HEK293 (cell line): ENCODE measurements around the gene PTPRG.

ENCODE experiments used
- CTCF ChIA-PET: fragments of 350-600 bp; formaldehyde crosslinking; extraction: SDS; loops from one replicate; lab custom pipeline; 2021; ENCODE audit warnings: antibody characterized with exemption; lab: Yijun Ruan, JAX
- POLR2A ChIA-PET: fragments of 300-600 bp; formaldehyde crosslinking; extraction: SDS; loops from one replicate; lab custom pipeline; 2020; ENCODE audit warnings: antibody characterized with exemption, inconsistent platforms; lab: Yijun Ruan, JAX
- H3K27ac ChIP-seq: fragments of 200-500 bp; sonication (Bioruptor generic); 2 replicates; pipeline ENCODE4 v1.5.1; 2014; ENCODE audit warnings: low read depth, low read length, control low read depth, inconsistent platforms; ENCODE audit errors: extremely low read depth
- H3K36me3 ChIP-seq, 2 experiments: fragments of 200-500 bp in 1 of 2; sonication (Bioruptor generic) in 1 of 2; 1 replicate in 1 of 2; 2 replicates in 1 of 2; pipeline ENCODE4 v1.5.1; 2014 to 2017; ENCODE audit warnings: inconsistent platforms in 2 of 2, low read length in 2 of 2; ENCODE audit not compliant: control insufficient read depth in 2 of 2, insufficient read depth in 1 of 2
- H3K4me1 ChIP-seq: fragments of 200-500 bp; sonication (Bioruptor generic); 2 replicates; pipeline ENCODE4 v1.5.1; 2014; ENCODE audit warnings: mild to moderate bottlenecking, low read length, inconsistent platforms; ENCODE audit not compliant: control insufficient read depth, insufficient read depth
- H3K4me3 ChIP-seq: 2 replicates; pipeline ENCODE4 v1.5.1; 2011; ENCODE audit warnings: low read depth, mild to moderate bottlenecking, control low read depth, low read length, moderate library complexity
- H3K9me3 ChIP-seq: fragments of 200-500 bp; sonication (Bioruptor generic); 2 replicates; pipeline ENCODE4 v1.5.1; 2014; ENCODE audit warnings: low read depth, low read length, inconsistent platforms; ENCODE audit not compliant: control insufficient read depth, insufficient read depth
- EGR2 ChIP-seq: fragments of 450-650 bp; formaldehyde crosslinking; IDR thresholded peaks from 2 replicates; pipeline ENCODE4 v1.5.1; 2016; ENCODE audit warnings: low read depth, missing biosample characterization, missing genetic modification characterization
- GLIS1 ChIP-seq: fragments of 450-650 bp; formaldehyde crosslinking; IDR thresholded peaks from 2 replicates; pipeline ENCODE4 v1.5.1; 2016; ENCODE audit warnings: missing biosample characterization, missing genetic modification characterization
- GLIS2 ChIP-seq: fragments of 450-650 bp; formaldehyde crosslinking; IDR thresholded peaks from 2 replicates; pipeline ENCODE4 v1.5.1; 2016; ENCODE audit warnings: missing biosample characterization, missing genetic modification characterization
- HOXD13 ChIP-seq: sonication (generic); formaldehyde crosslinking; IDR thresholded peaks from 2 replicates; pipeline ENCODE4 v1.8.0; 2022; ENCODE audit warnings: missing genetic modification reagents, borderline replicate concordance
- PRDM4 ChIP-seq: fragments of 450-650 bp; formaldehyde crosslinking; IDR thresholded peaks from 2 replicates; pipeline ENCODE4 v1.5.1; 2017; ENCODE audit warnings: missing biosample characterization, missing genetic modification characterization
- SCRT1 ChIP-seq: fragments of 450-650 bp; formaldehyde crosslinking; IDR thresholded peaks from 2 replicates; pipeline ENCODE4 v1.5.1; 2016; ENCODE audit warnings: missing biosample characterization, missing genetic modification characterization, borderline replicate concordance
- SCRT2 ChIP-seq: fragments of 450-650 bp; formaldehyde crosslinking; IDR thresholded peaks from 2 replicates; pipeline ENCODE4 v1.5.1; 2016; ENCODE audit warnings: missing biosample characterization, missing genetic modification characterization
- ZBTB20 ChIP-seq: fragments of 450-650 bp; formaldehyde crosslinking; IDR thresholded peaks from 2 replicates; pipeline ENCODE4 v1.5.1; 2016; ENCODE audit warnings: missing biosample characterization, missing genetic modification characterization
- ZBTB8A ChIP-seq: fragments of 450-650 bp; formaldehyde crosslinking; IDR thresholded peaks from 2 replicates; pipeline ENCODE4 v1.5.1; 2016; ENCODE audit warnings: missing biosample characterization, missing genetic modification characterization
- ZEB2 ChIP-seq: fragments of 450-650 bp; formaldehyde crosslinking; IDR thresholded peaks from 2 replicates; pipeline ENCODE4 v1.5.1; 2016; ENCODE audit warnings: missing biosample characterization, missing genetic modification characterization
- ZFHX2 ChIP-seq: fragments of 450-650 bp; formaldehyde crosslinking; conservative IDR thresholded peaks from 2 replicates; pipeline ENCODE4 v1.5.1; 2016; ENCODE audit warnings: missing biosample characterization, missing genetic modification characterization
- ZNF169 ChIP-seq: fragments of 450-650 bp; formaldehyde crosslinking; IDR thresholded peaks from 2 replicates; pipeline ENCODE4 v1.5.1; 2016; ENCODE audit warnings: missing biosample characterization, missing genetic modification characterization
- ZNF24 ChIP-seq: fragments of 450-650 bp; formaldehyde crosslinking; IDR thresholded peaks from 2 replicates; pipeline ENCODE4 v1.5.1; 2016; ENCODE audit warnings: missing biosample characterization, missing genetic modification characterization
- ZNF292 ChIP-seq: fragments of 450-650 bp; formaldehyde crosslinking; IDR thresholded peaks from 2 replicates; pipeline ENCODE4 v1.5.1; 2016; ENCODE audit warnings: low read depth, missing biosample characterization, missing genetic modification characterization, borderline replicate concordance
- ZNF394 ChIP-seq: fragments of 450-650 bp; formaldehyde crosslinking; IDR thresholded peaks from 2 replicates; pipeline ENCODE4 v1.5.1; 2016; ENCODE audit warnings: missing biosample characterization, missing genetic modification characterization, mild to moderate bottlenecking, moderate library complexity, borderline replicate concordance
- ZNF473 ChIP-seq: fragments of 450-650 bp; formaldehyde crosslinking; IDR thresholded peaks from 2 replicates; pipeline ENCODE4 v1.5.1; 2017; ENCODE audit warnings: missing biosample characterization, missing genetic modification characterization
- ZNF521 ChIP-seq: fragments of 450-650 bp; formaldehyde crosslinking; IDR thresholded peaks from 2 replicates; pipeline ENCODE4 v1.5.1; 2017; ENCODE audit warnings: missing biosample characterization, mild to moderate bottlenecking, missing genetic modification characterization
- ZNF629 ChIP-seq: fragments of 450-650 bp; formaldehyde crosslinking; IDR thresholded peaks from 2 replicates; pipeline ENCODE4 v1.5.1; 2017; ENCODE audit warnings: missing biosample characterization, missing genetic modification characterization
- ZNF639 ChIP-seq: fragments of 450-650 bp; formaldehyde crosslinking; IDR thresholded peaks from 2 replicates; pipeline ENCODE4 v1.5.1; 2016; ENCODE audit warnings: missing biosample characterization, missing genetic modification characterization
- ZNF785 ChIP-seq: fragments of 450-650 bp; formaldehyde crosslinking; IDR thresholded peaks from 2 replicates; pipeline ENCODE4 v1.5.1; 2016; ENCODE audit warnings: missing biosample characterization, missing genetic modification characterization
- ZSCAN23 ChIP-seq: fragments of 450-650 bp; formaldehyde crosslinking; IDR thresholded peaks from 2 replicates; pipeline ENCODE4 v1.5.1; 2016; ENCODE audit warnings: missing biosample characterization, missing genetic modification characterization
- TF ChIP-seq, protein P1 (sequence below): fragments of 450-650 bp; formaldehyde crosslinking; IDR thresholded peaks from 2 replicates; pipeline ENCODE4 v1.5.1; 2017; ENCODE audit warnings: missing biosample characterization, missing genetic modification characterization
- TF ChIP-seq, protein P2 (sequence below): fragments of 450-650 bp; formaldehyde crosslinking; IDR thresholded peaks from 2 replicates; pipeline ENCODE4 v1.5.1; 2016; ENCODE audit warnings: missing biosample characterization, missing genetic modification characterization, low read depth
- TF ChIP-seq, protein P3 (sequence below): fragments of 450-650 bp; formaldehyde crosslinking; optimal IDR thresholded peaks from 2 replicates; pipeline ENCODE3; 2016; ENCODE audit warnings: missing biosample characterization, mild to moderate bottlenecking, missing genetic modification characterization

The PTPRG gene

DNA sequence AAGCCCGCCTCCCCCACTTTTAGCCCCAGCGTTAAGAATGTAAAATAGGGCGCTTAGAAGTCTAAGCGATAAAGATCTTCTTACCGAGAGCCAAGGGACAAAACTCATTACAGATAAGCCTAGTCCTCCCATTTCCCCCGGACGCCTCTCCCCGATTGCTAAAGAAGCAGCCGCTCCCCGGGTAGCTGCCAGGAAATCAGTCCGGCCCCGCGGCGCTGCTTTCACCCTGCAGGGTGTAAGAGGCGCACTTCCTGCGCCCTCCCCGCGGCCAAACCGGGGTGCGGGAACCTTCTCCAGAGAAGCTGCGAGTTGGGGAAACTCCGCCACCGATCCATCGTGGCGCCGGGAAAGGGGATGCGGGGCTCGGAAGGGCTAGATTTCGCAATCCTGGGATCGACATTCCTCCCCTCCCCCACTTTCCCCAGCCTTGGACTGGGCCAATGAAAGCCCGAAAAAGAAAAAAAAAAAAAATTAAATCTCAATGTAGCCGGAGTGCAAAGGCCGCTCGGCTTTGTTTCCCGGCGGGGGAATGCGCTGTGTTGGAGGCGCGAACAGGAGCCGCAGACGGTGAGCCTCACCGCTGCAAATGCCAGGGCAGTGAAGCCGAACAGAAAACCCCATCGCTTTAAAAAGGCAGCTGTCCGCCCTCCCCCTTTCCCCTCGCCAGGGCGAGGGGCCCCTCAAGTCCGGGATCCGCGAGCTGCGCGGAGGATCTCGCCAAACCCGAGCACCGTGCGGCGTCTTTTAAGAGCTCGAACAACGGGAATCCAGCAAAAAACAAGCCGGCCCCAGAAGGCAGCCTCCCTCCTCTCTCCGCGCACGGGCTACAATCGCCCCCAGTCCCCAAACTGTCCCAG lies 626 bp upstream of the PTPRG start (continued):
- TF ChIP-seq ZNF473 (tag by site-specific recombination) (no peak), ZEB2 (tag by site-specific recombination) (peak; percentile 95), ZFHX2 (tag by site-specific recombination) (no peak), ZNF292 (no peak), ZNF785 (tag by site-specific recombination) (no peak), HOXD13 (CRISPR knock-in tag) (no peak), ZNF629 (peak; percentile 63), ZNF394 (tag by site-specific recombination) (peak; percentile 91), ZNF169 (no peak)
- TF ChIP-seq, protein P1, sequence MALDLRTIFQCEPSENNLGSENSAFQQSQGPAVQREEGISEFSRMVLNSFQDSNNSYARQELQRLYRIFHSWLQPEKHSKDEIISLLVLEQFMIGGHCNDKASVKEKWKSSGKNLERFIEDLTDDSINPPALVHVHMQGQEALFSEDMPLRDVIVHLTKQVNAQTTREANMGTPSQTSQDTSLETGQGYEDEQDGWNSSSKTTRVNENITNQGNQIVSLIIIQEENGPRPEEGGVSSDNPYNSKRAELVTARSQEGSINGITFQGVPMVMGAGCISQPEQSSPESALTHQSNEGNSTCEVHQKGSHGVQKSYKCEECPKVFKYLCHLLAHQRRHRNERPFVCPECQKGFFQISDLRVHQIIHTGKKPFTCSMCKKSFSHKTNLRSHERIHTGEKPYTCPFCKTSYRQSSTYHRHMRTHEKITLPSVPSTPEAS (tag by site-specific recombination), result peak; percentile 64
- TF ChIP-seq, all 188 proteins: peak for 73

GRCh38 chr3:61562042-61562720 lies 810 bp downstream of the PTPRG start:
- peak overlapping the region; percentile 98 for H3K27ac ChIP-seq
- ChIA-PET POLR2A (interaction anchor here (0.7 to 2.2 kb wide), 4 partner anchors 16 to 333 kb away, joined by 3 to 15 read pairs (median 4); no protein-coding TSS in a partner anchor), CTCF (no interaction called here)

GRCh38 chr3:61562721-61563312 lies 1.4 kb downstream of the PTPRG start:
- Histone ChIP-seq H3K4me1 (no peaks in the 10 kb centered on the region; the same call in 1 of the 2 replicates), H3K27ac (peak overlapping the region; percentile 75; the same call in 1 of the 2 replicates), H3K36me3 (no peaks in the 10 kb centered on the region), H3K9me3 (no peaks in the 10 kb centered on the region), H3K4me3 (peak overlapping the region; percentile 85)
- ChIA-PET POLR2A (interaction anchor here (0.9 to 2.2 kb wide), 4 partner anchors 32 to 332 kb away, joined by 3 to 15 read pairs (median 4); no protein-coding TSS in a partner anchor), CTCF (interaction anchor here (0.6 to 1.5 kb wide), 2 partner anchors 11 to 93 kb away, joined by 4 read pairs; no protein-coding TSS in a partner anchor)
- TF ChIP-seq GLIS2 (no peak), ZNF639 (no peak), ZBTB20 (tag by site-specific recombination) (peak; percentile 71; the same call in 1 of the 2 replicates), PRDM4 (no peak), EGR2 (tag by site-specific recombination) (peak; percentile 86), ZSCAN23 (no peak)
- TF ChIP-seq, protein P2, sequence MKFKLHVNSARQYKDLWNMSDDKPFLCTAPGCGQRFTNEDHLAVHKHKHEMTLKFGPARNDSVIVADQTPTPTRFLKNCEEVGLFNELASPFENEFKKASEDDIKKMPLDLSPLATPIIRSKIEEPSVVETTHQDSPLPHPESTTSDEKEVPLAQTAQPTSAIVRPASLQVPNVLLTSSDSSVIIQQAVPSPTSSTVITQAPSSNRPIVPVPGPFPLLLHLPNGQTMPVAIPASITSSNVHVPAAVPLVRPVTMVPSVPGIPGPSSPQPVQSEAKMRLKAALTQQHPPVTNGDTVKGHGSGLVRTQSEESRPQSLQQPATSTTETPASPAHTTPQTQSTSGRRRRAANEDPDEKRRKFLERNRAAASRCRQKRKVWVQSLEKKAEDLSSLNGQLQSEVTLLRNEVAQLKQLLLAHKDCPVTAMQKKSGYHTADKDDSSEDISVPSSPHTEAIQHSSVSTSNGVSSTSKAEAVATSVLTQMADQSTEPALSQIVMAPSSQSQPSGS (tag by site-specific recombination), result no peak

More at GRCh38 chr3:61562042-61562720, 810 bp downstream of the PTPRG start:
- Histone ChIP-seq H3K36me3 (no peaks in the 10 kb centered on the region), H3K4me3 (peak overlapping the region; percentile 85), H3K9me3 (no peaks in the 10 kb centered on the region), H3K4me1 (no peaks in the 10 kb centered on the region; the same call in 1 of the 2 replicates)
- no peak for TF ChIP-seq ZNF24 (tag by site-specific recombination)
- TF ChIP-seq SCRT2 (tag by site-specific recombination), result peak; percentile 93
- no peak for TF ChIP-seq ZNF521
- peak; percentile 15; the same call in 1 of the 2 replicates for TF ChIP-seq GLIS1 (tag by site-specific recombination)
- peak; percentile 60; the same call in 1 of the 2 replicates for TF ChIP-seq GLIS2
- TF ChIP-seq SCRT1 (tag by site-specific recombination), result peak; percentile 32; the same call in 1 of the 2 replicates
- TF ChIP-seq ZBTB8A (tag by site-specific recombination), result peak; percentile 9
- TF ChIP-seq, protein P3, sequence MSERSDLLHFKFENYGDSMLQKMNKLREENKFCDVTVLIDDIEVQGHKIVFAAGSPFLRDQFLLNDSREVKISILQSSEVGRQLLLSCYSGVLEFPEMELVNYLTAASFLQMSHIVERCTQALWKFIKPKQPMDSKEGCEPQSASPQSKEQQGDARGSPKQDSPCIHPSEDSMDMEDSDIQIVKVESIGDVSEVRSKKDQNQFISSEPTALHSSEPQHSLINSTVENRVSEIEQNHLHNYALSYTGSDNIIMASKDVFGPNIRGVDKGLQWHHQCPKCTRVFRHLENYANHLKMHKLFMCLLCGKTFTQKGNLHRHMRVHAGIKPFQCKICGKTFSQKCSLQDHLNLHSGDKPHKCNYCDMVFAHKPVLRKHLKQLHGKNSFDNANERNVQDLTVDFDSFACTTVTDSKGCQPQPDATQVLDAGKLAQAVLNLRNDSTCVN (tag by site-specific recombination), result peak; percentile 64
